ENCODE results near the gene CMTR1. TPM values are rescaled to one million over a fixed set of nuclear protein-coding genes. Genes with fewer than 3 reads are reported as not detected.

The CMTR1 gene
- total RNA-seq, 2 donors from 2014 or later = 20.3 to 24.4 TPM

DNA sequence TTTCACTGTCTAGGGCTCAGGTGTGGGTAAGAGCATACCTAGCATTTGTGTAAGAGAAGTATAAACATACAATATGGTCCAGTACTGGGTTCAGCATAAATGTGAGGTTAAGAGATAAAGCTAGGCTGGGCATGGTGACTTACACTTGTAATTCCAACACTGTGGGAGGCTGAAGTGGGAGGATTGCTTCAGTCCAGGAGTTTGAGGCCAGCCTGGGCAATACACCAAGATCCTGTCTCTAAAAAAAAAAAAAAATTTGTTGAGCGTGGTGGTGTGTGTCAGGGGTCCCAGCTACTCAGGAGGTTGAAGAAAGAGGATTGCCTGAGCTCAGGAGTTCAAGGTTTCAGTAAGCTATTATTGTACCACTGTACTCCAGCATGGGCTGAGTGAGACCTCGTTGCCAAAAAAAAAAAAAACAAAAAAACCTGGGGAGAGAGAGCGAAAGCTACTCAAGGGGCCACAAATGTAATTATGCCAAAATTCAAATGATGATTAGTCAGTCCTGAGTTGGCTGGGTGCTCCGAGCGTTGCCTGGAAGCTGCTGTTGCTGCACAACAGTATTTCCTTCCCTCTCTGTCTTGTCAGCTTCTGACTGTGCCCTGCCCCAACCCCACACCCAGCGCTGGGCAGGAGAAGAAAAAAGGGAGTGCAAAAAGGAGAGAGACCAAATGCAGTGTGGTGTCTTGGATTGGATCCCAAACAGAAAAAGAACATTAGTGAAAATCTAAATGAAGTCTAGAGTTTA, 24.0 kb downstream of the CMTR1 start:
- Histone ChIP-seq H3K27me3 (no peaks in the 10 kb centered on the region), H3K36me3 (no peaks in the 10 kb centered on the region), H3K4me1 (no peaks in the 10 kb centered on the region), H3K27ac (no peak overlapping the region), H3K9ac (ENCODE audit: low read depth in 2 of 2, low read length in 2 of 2) (no peak overlapping the region), H3K4me3 (no peak overlapping the region), H3K9me3 (no peaks in the 10 kb centered on the region)
- intact Hi-C loops (cut with DNase I) = no loop called here
- TF ChIP-seq, protein P1, sequence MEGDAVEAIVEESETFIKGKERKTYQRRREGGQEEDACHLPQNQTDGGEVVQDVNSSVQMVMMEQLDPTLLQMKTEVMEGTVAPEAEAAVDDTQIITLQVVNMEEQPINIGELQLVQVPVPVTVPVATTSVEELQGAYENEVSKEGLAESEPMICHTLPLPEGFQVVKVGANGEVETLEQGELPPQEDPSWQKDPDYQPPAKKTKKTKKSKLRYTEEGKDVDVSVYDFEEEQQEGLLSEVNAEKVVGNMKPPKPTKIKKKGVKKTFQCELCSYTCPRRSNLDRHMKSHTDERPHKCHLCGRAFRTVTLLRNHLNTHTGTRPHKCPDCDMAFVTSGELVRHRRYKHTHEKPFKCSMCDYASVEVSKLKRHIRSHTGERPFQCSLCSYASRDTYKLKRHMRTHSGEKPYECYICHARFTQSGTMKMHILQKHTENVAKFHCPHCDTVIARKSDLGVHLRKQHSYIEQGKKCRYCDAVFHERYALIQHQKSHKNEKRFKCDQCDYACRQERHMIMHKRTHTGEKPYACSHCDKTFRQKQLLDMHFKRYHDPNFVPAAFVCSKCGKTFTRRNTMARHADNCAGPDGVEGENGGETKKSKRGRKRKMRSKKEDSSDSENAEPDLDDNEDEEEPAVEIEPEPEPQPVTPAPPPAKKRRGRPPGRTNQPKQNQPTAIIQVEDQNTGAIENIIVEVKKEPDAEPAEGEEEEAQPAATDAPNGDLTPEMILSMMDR (IDR thresholded peaks at IDR 0.05) = no peak
- no peak for DNase-seq

DNA sequence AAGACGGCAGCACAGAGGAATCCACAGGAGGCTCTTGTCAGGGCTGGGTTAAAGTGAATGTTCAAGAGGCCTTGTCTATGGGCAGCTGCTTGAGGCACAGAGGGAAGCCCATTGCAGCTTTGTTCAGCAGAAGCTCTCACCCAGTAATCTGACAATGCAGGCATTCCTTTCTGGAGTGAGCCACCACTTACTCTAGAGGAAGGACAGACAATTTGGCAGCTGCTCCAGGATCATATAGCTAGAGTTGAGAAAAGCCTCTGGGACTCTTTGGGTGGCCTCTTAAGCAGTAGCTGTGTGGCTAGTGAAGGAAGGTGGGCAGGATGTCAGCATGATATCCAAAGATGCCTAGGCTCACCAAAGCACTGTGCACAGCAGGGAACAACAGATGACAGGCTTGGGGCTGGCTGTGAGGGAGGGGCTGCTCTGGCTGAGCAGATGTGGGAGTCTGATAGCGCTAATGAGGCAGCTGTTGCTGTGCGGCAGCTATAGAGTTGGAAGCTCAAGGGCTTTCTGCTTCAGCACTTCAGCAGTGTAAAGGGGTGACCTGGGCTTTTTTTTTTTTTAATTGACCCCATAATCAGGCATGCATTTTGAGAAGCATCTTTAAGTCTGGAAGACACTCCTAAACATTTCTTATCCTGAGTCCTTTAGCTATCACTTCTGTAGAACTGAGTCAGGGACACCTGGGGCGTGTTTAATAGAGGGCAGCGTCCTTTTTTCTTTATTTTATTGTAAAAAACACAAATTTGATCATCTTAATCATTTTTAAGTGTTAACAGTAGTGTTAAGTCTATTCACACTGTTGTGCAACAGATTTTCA, 27.2 kb downstream of the CMTR1 start:
- DNase-seq = no peak
- intact Hi-C loops (cut with DNase I) = no loop called here
- peaks cover 4% of the 10 kb centered on the region for H3K36me3 ChIP-seq

DNA sequence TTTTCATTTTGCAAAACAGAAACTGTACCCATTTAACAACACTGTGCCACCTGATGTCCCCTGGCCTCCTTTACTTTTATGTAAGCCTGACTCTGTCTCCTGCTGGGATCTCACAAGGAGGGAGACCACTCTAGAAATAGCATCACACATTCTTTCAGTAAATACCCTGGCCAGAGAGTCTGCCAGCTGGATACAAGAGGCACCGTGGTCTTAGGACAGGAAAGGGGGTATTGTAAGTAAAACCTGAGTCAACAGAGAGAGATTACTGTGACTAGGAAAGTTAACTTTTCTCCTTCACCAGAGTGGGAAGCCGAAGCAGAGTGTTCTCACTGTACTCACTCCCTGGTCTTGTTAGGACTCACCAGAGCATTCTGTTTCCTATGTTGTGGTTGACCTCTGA, 27.8 kb downstream of the CMTR1 start:
- intact Hi-C loops (cut with DNase I) = no loop called here
- H3K9ac ChIP-seq (ENCODE audit: low read depth in 2 of 2, low read length in 2 of 2) = no peak overlapping the region
- no peak overlapping the region for H3K27ac ChIP-seq
- no peaks in the 10 kb centered on the region for H3K27me3 ChIP-seq
- H3K36me3 ChIP-seq = peaks cover 4% of the 10 kb centered on the region
- H3K4me3 ChIP-seq = no peak overlapping the region
- no peak for DNase-seq
- TF ChIP-seq, protein P1 (IDR thresholded peaks at IDR 0.05) = no peak
- no peaks in the 10 kb centered on the region for H3K4me1 ChIP-seq
- H3K9me3 ChIP-seq = no peaks in the 10 kb centered on the region

More for the DNA sequence above, 27.2 kb downstream of the CMTR1 start:
- no peak overlapping the region for H3K9ac ChIP-seq (ENCODE audit: low read depth in 2 of 2, low read length in 2 of 2)
- no peaks in the 10 kb centered on the region for H3K27me3 ChIP-seq
- no peak overlapping the region for H3K4me3 ChIP-seq
- H3K4me1 ChIP-seq = no peaks in the 10 kb centered on the region
- H3K9me3 ChIP-seq = no peaks in the 10 kb centered on the region
- no peak overlapping the region for H3K27ac ChIP-seq
- TF ChIP-seq, protein P1 (IDR thresholded peaks at IDR 0.05) = no peak

DNA sequence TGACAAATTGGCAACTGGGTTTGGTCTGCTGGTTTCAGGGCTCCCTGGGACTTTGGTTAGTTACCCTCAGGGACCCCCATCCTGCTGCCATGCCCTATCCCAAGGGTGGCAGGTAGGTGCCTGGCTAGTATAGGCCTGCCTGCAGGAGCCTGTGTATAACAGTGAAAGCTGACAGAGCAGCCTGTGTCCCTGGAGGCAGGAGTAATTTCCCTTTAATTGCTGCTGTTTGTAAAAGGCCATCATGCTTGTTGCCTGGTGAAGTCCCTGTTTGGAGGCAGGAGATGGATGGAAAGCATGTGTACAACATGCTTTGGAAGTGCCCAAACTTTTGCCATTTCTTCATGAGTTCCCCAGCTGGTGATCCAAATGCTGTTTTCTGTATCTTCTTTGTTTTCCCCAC, 30.1 kb downstream of the CMTR1 start:
- Histone ChIP-seq H3K27me3 (no peaks in the 10 kb centered on the region), H3K4me1 (no peaks in the 10 kb centered on the region), H3K9me3 (no peaks in the 10 kb centered on the region), H3K36me3 (peaks cover 4% of the 10 kb centered on the region), H3K9ac (ENCODE audit: low read depth in 2 of 2, low read length in 2 of 2) (no peak overlapping the region), H3K4me3 (no peak overlapping the region), H3K27ac (no peak overlapping the region)
- TF ChIP-seq, protein P1 (IDR thresholded peaks at IDR 0.05) = no peak
- intact Hi-C loops (cut with DNase I) = no loop called here
- no peak for DNase-seq

DNA sequence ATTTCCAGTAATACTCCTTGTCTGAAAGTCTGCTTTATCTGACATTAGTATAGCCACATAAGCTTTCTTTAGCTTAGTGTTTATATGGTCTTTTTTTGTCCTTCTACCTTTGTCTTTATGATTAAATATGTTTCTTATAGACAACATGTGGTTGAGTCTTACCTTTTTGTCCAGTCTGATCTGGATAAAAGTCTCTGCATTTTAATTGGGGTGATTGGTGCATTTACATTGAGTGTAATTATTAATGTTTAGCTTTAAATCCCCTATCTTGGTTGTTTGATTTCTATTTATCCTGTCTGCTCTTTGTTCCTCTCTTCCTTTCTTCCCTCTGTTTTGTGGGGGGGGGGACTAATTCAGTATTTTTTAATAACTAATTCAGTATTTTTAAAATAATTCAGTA, 34.7 kb downstream of the CMTR1 start:
- TF ChIP-seq, protein P1 (IDR thresholded peaks at IDR 0.05) = no peak
- no peak for DNase-seq
- intact Hi-C loops (cut with DNase I) = no loop called here

More for the DNA sequence above, 34.7 kb downstream of the CMTR1 start:
- no peaks in the 10 kb centered on the region for H3K9me3 ChIP-seq
- H3K9ac ChIP-seq (ENCODE audit: low read depth in 2 of 2, low read length in 2 of 2) = no peak overlapping the region
- H3K27me3 ChIP-seq = no peaks in the 10 kb centered on the region
- no peaks in the 10 kb centered on the region for H3K4me1 ChIP-seq
- H3K27ac ChIP-seq = no peak overlapping the region
- H3K36me3 ChIP-seq = peaks cover 8% of the 10 kb centered on the region
- no peak overlapping the region for H3K4me3 ChIP-seq

All from colonic mucosa (tissue), 4 donors.